Endometrium (tissue), 2 donors: Measurements from ENCODE around the gene KIF25.

ENCODE experiments used
- FAIRE-seq: peaks from 2 replicates; lab custom pipeline; 2012; peaks lifted over from hg19 to GRCh38; lab: Jason Lieb, UNC
- donor health status: control.
- donor health status: control.

KIF25 gene

GRCh38 chr6:168089186-168090063 lies 92.0 kb downstream of the KIF25 start:
- FAIRE-seq: no peak

GRCh38 chr6:168090064-168090690 lies 92.7 kb downstream of the KIF25 start:
- FAIRE-seq: no peak

- FAIRE-seq: no peak
Observed at GRCh38 chr6:168090706-168091105, 93.2 kb downstream of the KIF25 start.

GRCh38 chr6:168091381-168092264 lies 94.2 kb downstream of the KIF25 start:
- FAIRE-seq: no peak

- FAIRE-seq: no peak
Observed at GRCh38 chr6:168092541-168092940, 95.1 kb downstream of the KIF25 start.

- FAIRE-seq: no peak
Observed at GRCh38 chr6:168093071-168093505, 95.6 kb downstream of the KIF25 start.

GRCh38 chr6:168093634-168094033 lies 96.2 kb downstream of the KIF25 start:
- FAIRE-seq: no peak
